HUES6 (cell line): ENCODE measurements around the gene IRGC.

ENCODE experiments used
- H3K27ac ChIP-seq: 2 replicates; pipeline ENCODE4 v1.7.0; 2013; ENCODE audit warnings: low read depth, mild to moderate bottlenecking, low read length, inconsistent platforms
- H3K27me3 ChIP-seq: 2 replicates; pipeline ENCODE4 v1.6.1; 2013; ENCODE audit warnings: low read length; ENCODE audit not compliant: control insufficient read depth, insufficient read depth
- H3K36me3 ChIP-seq: 2 replicates; pipeline ENCODE4 v1.6.1; 2013; ENCODE audit warnings: low read length; ENCODE audit not compliant: control insufficient read depth, insufficient read depth
- H3K4me1 ChIP-seq: 2 replicates; pipeline ENCODE4 v1.6.1; 2013; ENCODE audit warnings: low read length; ENCODE audit not compliant: control insufficient read depth, insufficient read depth
- H3K4me3 ChIP-seq: 2 replicates; pipeline ENCODE4 v1.5.1; 2013; ENCODE audit warnings: low read depth, low read length
- H3K9ac ChIP-seq: one replicate; pipeline ENCODE4 v1.6.1; 2013; ENCODE audit warnings: mild to moderate bottlenecking, low read length
- H3K9me3 ChIP-seq: 2 replicates; pipeline ENCODE4 v1.6.1; 2013; ENCODE audit warnings: low read depth, low read length; ENCODE audit not compliant: control insufficient read depth, insufficient read depth

IRGC gene

DNA sequence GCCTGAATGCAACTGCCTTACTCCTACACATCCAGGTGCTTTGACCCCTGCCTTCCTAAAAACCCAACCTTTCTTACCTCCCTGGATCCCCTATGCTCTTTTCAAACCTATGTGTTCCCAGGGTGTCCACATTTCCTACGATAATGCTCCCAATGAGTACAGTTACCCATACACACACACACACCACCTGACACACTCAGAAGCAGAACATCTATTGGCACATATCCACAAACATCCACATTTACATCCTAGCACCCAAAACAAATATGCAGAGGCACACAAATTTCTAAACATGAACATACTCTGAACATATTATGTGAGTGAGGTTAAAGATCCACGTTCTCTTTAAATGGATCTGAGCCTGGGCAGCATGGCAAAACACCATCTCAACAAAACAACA, 23.5 kb upstream of the IRGC start:
- peaks cover 5% of the 10 kb centered on the region; the same call in 1 of the 2 replicates for H3K27me3 ChIP-seq
- peaks cover 5% of the 10 kb centered on the region; the same call in 1 of the 2 replicates for H3K4me1 ChIP-seq
- H3K9ac ChIP-seq: no peak overlapping the region
- H3K9me3 ChIP-seq: peaks cover 21% of the 10 kb centered on the region
- H3K4me3 ChIP-seq: no peak overlapping the region
- H3K36me3 ChIP-seq: no peaks in the 10 kb centered on the region
- no peak overlapping the region for H3K27ac ChIP-seq

- no peak overlapping the region for H3K9ac ChIP-seq
- peaks cover 9% of the 10 kb centered on the region for H3K27me3 ChIP-seq
- H3K4me1 ChIP-seq: no peaks in the 10 kb centered on the region; the same call in 1 of the 2 replicates
- H3K9me3 ChIP-seq: peaks cover 21% of the 10 kb centered on the region
- no peaks in the 10 kb centered on the region for H3K36me3 ChIP-seq
- H3K4me3 ChIP-seq: no peak overlapping the region
- H3K27ac ChIP-seq: no peak overlapping the region
Observed at GRCh38 chr19:43692877-43693276, 23.0 kb upstream of the IRGC start.

DNA sequence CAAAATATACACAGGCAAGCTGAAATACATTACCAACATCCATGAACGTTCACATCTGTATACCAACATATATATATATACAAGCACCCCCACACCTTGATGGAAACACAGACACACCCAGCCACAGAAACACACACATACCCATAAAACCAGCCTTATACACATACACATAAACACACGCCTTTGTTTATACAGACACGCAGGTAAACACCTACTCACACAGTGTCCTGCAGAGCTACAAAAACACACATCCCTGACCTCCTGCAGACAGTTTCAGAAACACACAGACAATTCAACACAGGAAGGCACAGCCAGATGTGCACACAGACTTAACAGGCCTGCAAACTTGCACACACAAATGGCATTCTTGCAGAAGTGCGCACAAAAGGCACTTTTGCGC, 21.3 kb upstream of the IRGC start:
- Histone ChIP-seq H3K36me3 (no peaks in the 10 kb centered on the region), H3K9ac (no peak overlapping the region), H3K27me3 (peaks cover 17% of the 10 kb centered on the region), H3K27ac (no peak overlapping the region), H3K9me3 (peaks cover 21% of the 10 kb centered on the region), H3K4me1 (no peaks in the 10 kb centered on the region), H3K4me3 (no peak overlapping the region)

DNA sequence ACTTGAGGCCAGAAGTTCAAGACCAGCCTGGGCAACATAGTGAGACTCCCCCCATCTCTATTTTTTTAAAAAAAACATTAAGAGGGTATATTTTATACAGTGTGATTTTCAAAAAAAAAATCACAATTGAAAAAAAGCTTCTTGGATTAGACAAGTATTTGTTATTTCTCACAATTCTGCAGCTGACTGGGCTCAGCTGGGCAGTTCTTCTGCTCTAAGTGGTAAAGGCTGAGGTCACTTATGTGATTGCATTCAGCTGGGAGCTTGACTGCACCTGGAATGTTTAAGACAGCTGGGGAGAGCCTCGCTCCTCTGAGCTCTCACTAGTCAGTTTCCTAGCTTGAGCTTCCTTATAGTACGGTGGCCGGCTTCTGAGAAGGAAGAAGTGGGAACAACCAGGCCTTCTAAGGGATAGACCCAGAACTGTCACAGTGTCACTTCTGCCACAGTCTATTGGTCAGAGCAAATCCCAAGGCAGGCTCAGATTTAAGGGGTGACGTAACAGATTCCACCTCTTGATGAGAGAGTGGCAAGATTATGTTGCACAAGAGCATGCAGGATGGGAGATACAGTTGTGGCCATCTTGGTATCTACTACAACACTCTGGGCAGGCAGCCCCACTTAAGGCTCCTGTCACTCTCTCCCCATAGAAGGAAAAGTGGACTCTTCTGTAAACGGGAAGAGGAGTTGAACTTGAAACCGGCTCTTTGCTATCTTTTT, 19.7 kb upstream of the IRGC start:
- Histone ChIP-seq H3K27me3 (peaks cover 22% of the 10 kb centered on the region), H3K36me3 (no peaks in the 10 kb centered on the region), H3K4me3 (no peak overlapping the region), H3K27ac (no peak overlapping the region), H3K9me3 (peaks cover 17% of the 10 kb centered on the region), H3K4me1 (no peaks in the 10 kb centered on the region; the same call in 1 of the 2 replicates), H3K9ac (no peak overlapping the region)

- peaks cover 22% of the 10 kb centered on the region for H3K27me3 ChIP-seq
- peaks cover 8% of the 10 kb centered on the region; the same call in 1 of the 2 replicates for H3K9me3 ChIP-seq
- H3K9ac ChIP-seq: no peak overlapping the region
- no peaks in the 10 kb centered on the region; the same call in 1 of the 2 replicates for H3K4me1 ChIP-seq
- H3K4me3 ChIP-seq: no peak overlapping the region
- H3K36me3 ChIP-seq: no peaks in the 10 kb centered on the region
- H3K27ac ChIP-seq: no peak overlapping the region
Observed at GRCh38 chr19:43697295-43697694, 18.6 kb upstream of the IRGC start.

DNA sequence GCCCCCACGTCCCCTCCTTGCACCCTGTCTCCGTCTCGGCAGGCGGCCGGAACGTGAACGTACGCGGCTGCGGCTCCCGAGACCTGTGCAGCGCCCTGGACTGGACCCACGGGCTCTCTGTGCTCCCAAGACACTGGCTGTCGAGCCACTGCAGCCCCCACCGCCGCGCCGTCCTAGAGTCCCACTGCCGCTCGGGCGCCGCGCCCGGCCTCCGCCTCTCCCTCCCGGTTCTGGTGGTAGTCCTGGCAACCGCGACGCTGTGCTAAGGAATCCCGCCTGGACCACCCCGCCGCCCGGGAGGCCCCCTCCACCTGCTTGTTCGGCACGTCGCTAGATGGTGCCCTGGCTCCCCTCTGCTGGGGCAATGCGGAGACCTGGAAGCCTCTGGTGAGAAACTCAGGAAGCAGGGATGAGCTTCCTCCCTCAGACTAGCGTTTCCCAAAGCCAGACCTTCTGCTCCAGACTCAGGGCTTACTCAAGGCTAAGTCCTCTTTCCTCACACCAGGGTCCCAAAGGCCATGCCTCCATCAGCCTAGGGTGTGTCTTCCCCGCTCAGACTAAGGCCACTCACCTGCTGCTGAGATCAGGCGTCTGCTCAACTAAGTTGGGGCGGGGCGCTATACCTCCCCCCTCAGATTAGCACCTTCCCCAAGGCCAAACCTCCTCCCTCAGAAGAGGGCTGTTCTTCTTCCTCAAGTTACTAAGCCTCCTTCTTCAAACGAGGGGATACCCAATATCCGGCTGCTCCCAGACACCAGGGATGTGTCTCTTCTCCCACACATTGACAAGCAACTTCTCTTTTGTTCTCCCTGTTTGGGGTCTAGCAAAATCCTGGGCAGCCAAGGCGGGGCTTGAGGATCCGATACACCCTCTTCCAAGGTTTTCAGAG, 16.1 kb upstream of the IRGC start:
- H3K27ac ChIP-seq: no peak overlapping the region

GRCh38 chr19:43700395-43701000, 15.4 kb upstream of the IRGC start:
- peaks cover 5% of the 10 kb centered on the region; the same call in 1 of the 2 replicates for H3K9me3 ChIP-seq
- H3K27me3 ChIP-seq: peaks cover 22% of the 10 kb centered on the region
- no peak overlapping the region for H3K27ac ChIP-seq
- no peaks in the 10 kb centered on the region for H3K36me3 ChIP-seq
- H3K9ac ChIP-seq: no peak overlapping the region
- H3K4me3 ChIP-seq: no peak overlapping the region
- peaks cover 3% of the 10 kb centered on the region; the same call in 1 of the 2 replicates for H3K4me1 ChIP-seq

More for the DNA sequence above, 16.1 kb upstream of the IRGC start:
- H3K36me3 ChIP-seq: no peaks in the 10 kb centered on the region
- H3K9me3 ChIP-seq: peaks cover 5% of the 10 kb centered on the region; the same call in 1 of the 2 replicates
- peak overlapping the region; percentile 56 for H3K4me3 ChIP-seq
- H3K27me3 ChIP-seq: peaks cover 22% of the 10 kb centered on the region
- H3K4me1 ChIP-seq: peaks cover 3% of the 10 kb centered on the region; the same call in 1 of the 2 replicates
- H3K9ac ChIP-seq: no peak overlapping the region

DNA sequence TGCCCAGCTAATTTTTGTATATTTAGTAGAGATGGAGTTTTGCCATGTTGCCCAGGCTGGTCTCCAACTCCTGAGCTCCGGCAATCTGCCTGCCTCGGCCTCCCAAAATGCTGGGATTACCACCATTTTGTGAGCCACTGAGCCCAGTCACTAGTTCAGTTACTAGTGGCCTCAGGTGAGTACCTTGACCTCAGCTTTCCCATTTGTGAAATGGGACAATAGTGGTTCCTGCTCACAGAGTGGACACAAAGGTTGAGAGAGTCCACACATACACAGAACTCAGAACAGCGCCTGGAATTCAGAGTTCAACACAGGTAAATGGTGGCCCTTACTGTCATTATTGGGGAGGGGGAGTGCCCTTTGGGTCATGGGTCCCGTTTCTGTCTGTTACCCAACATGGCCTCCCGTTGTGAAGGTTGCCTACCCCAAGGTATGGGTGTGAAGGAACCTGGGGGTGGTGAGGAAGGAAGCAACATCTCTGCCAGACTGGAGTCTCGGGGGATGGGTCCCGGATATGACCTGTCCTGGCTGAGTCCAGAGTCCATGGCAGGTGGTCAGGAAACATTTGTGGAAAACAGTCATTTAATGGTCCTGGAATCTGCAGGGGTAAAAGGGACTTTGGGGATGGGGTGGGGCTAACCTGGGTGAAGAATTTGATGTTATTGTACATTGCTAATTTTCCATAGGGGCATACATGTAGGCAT, 11.7 kb upstream of the IRGC start:
- peaks cover 3% of the 10 kb centered on the region; the same call in 1 of the 2 replicates for H3K4me1 ChIP-seq
- no peak overlapping the region for H3K27ac ChIP-seq
- H3K9ac ChIP-seq: no peak overlapping the region
- no peaks in the 10 kb centered on the region for H3K36me3 ChIP-seq
- peaks cover 10% of the 10 kb centered on the region for H3K9me3 ChIP-seq
- H3K4me3 ChIP-seq: no peak overlapping the region
- peaks cover 8% of the 10 kb centered on the region for H3K27me3 ChIP-seq

DNA sequence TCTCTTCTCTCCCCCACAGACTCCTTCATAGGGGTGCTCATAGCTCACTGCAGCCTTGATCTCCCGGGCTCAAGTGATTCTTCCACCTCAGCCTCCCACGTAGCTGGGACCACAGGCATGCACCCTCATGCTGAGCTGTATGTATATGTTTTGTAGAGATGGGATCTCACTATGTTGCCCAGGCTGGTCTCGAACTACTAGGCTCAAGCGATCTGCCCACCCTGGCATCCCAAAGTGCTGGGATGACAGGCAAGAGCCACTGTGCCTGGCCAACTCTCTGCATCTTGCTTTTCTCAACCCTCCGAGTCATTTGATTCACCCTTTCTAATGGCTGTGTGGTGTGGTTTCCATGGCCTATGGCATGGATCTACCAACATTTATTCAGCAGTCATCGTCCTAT, 10.1 kb upstream of the IRGC start:
- H3K9ac ChIP-seq: no peak overlapping the region
- no peaks in the 10 kb centered on the region for H3K36me3 ChIP-seq
- H3K4me1 ChIP-seq: peaks cover 3% of the 10 kb centered on the region; the same call in 1 of the 2 replicates
- no peak overlapping the region for H3K4me3 ChIP-seq
- H3K9me3 ChIP-seq: peaks cover 12% of the 10 kb centered on the region
- H3K27me3 ChIP-seq: no peaks in the 10 kb centered on the region
- H3K27ac ChIP-seq: no peak overlapping the region

DNA sequence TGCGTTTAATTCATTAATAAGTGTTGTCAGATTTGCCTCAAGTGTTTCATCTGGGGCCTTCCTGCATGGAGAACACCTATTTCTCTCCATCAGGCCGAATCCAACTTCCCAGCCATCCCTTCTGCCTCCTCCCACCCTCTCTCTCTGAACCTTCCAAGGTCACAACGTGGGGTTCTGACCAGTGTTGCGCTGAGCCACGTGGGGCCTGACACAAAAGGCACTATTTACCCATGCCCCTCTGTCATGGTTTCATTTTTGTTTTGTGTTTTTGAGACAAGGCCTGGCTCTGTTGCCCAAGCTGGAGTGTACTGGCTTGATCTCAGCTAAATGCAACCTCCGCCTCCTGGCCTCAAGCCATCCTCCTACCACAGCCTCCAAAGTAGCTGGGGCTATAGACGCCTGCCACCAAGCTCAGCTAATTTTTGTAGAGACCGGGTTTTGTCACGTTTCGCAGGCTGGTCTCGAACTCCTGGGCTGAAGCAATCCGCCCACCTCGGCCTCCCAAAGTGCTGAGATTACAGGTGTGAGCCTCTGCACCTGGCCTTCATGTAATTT, 8.6 kb upstream of the IRGC start:
- H3K4me1 ChIP-seq: 0 out of 2 replicates have a peak, but pooled peaks cover 3% of the 10 kb centered on the region
- H3K4me3 ChIP-seq: no peak overlapping the region
- peaks cover 12% of the 10 kb centered on the region for H3K9me3 ChIP-seq
- H3K9ac ChIP-seq: no peak overlapping the region
- H3K36me3 ChIP-seq: no peaks in the 10 kb centered on the region
- no peaks in the 10 kb centered on the region for H3K27me3 ChIP-seq
- H3K27ac ChIP-seq: no peak overlapping the region
